GM13976 (cell line): ENCODE results near the gene AQR.

Experiments
- DNase-seq: peaks from one replicate; pipeline ENCODE4 v3.0.0; 2012; ENCODE audit warnings: low spot score
- CTCF ChIP-seq: IDR thresholded peaks from 2 replicates; pipeline ENCODE4 v1.5.1; 2012; ENCODE audit warnings: borderline replicate concordance, mild to moderate bottlenecking; ENCODE audit not compliant: insufficient read depth; ENCODE audit errors: extremely low read depth, missing control alignments, control extremely low read depth
- in situ Hi-C: fragments of 300-500 bp; cut with MboI; formaldehyde crosslinking; loops from one replicate; pipeline ENCODE4 v1.12.0; 2022; ENCODE audit warnings: low sequenced_read_pairs, mixed read lengths, inconsistent platforms; ENCODE audit not compliant: unreplicated experiment

The AQR gene

DNA sequence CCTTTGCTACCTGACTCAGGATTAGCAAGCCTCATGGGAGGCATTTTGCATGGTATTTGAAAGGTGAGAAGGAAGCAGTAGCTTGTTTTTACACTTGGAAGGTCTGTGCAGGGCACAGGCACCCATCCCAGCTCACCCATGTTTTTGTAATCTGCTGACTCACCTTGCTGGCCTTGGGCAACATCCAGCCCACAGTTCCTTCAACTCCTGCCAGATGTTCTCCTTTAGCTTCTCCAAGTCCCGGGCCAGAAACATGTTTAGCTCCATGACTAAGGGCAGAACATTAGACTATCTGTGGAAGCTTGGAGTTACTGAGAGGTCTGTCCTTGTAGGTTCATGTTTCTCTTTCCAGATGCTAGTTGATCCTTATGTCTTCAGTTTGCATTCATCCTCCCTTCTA is 31.0 kb upstream of the AQR start:
- in situ Hi-C loops = no loop called here
- TF ChIP-seq CTCF = no peak
- DNase-seq = no peak

- TF ChIP-seq CTCF = no peak
- in situ Hi-C loops = no loop called here
- no peak for DNase-seq
These were observed 30.4 kb upstream of the AQR start for GRCh38 chr15:34999906-35000305.

DNA sequence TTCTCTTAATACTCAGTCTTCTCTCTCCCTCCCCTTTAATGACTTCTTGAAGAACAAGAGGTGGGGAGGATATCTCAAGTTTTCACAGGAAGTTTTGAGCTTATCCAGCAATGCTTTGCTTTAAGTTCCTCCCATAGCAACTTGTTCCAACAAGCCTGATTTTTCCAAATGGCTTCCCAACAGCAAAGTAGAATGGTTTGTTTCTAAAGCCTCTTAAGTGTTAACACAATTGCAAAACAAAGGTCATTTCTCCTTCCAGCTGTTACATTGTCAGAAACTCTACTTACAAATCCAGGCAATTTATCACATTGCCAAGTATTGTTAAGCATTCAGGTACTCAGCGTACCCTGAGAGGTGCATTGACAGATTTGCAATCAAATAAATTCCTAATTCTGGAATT is 25.4 kb upstream of the AQR start:
- TF ChIP-seq CTCF = no peak
- in situ Hi-C loops = no loop called here
- no peak for DNase-seq

GRCh38 chr15:34993877-34994276 is 24.3 kb upstream of the AQR start:
- no peak for TF ChIP-seq CTCF
- peak; percentile 82 for DNase-seq
- in situ Hi-C loops = no loop called here

GRCh38 chr15:34993412-34993811 is 23.9 kb upstream of the AQR start:
- in situ Hi-C loops = no loop called here
- no peak for TF ChIP-seq CTCF
- no peak for DNase-seq

GRCh38 chr15:34988027-34988902 is 18.7 kb upstream of the AQR start, which contains the start of gene ZNF770:
Gene ZNF770 (minus strand): TSS chr15:34988287. CDS start chr15:34983434, 4,853 bp downstream.
- peak; percentile 88 for DNase-seq
- in situ Hi-C loops = no loop called here
- TF ChIP-seq CTCF = no peak
